HCT116 (cell line): ENCODE measurements around the gene ZNF213. TPM values are rescaled to one million over a fixed set of nuclear protein-coding genes. Genes with fewer than 3 reads are reported as not detected.

Experiments used
- ATAC-seq: fragments of 200-7000 bp; cut with Tn5 transposase; 2 replicates; pipeline ENCODE4 v1.9.1; 2020; ENCODE audit warnings: mild to moderate bottlenecking, moderate library complexity
- BruUV-seq: library from RNA; stranded (reverse); fragments of 400-500 nt; replicated peaks from 2 replicates; lab custom pipeline; 2021; lab: Mats Ljungman, UMichigan
- CTCF ChIA-PET: fragments of 300-600 bp; sonication (Branson Sonifier 250); formaldehyde crosslinking; loops from one replicate; lab custom pipeline; 2021; ENCODE audit warnings: antibody characterized with exemption; lab: Charles Lee
- POLR2A ChIA-PET: fragments of 300-600, 350-600 bp; sonication (Branson Sonifier 250); formaldehyde crosslinking; loops from one replicate; lab custom pipeline; 2021; ENCODE audit warnings: antibody characterized with exemption; lab: Charles Lee
- RAD21 ChIA-PET, 2 experiments: fragments of 300-600 bp; sonication (Branson Sonifier 250); formaldehyde crosslinking; loops; one replicate each; lab custom pipeline; 2023; ENCODE audit warnings: low total read pairs in 2 of 2; ENCODE audit not compliant: uncharacterized antibody in 2 of 2, unreplicated experiment in 2 of 2, low non-redundant PET in 1 of 2; lab: Charles Lee
- DNase-seq: peaks from one replicate; pipeline ENCODE4 v3.0.0-alpha.2; 2010; ENCODE audit warnings: low read depth, low spot score
- H2AFZ ChIP-seq: fragments of 200-600 bp; shearing (Covaris generic), sonication (generic); 2 replicates; pipeline ENCODE4 v1.6.1; 2017; ENCODE audit warnings: low read depth, mixed run types, mixed read lengths, antibody characterized with exemption, low read length; ENCODE audit not compliant: poor library complexity, severe bottlenecking
- H3K27ac ChIP-seq: 2 replicates; pipeline ENCODE4 v1.5.1; 2012; ENCODE audit warnings: low read depth, low read length
- H3K27me3 ChIP-seq: fragments of 200-600 bp; sonication (generic); 2 replicates; pipeline ENCODE4 v1.6.1; 2016; ENCODE audit warnings: mixed run types, low read length, mixed read lengths; ENCODE audit not compliant: insufficient read depth
- H3K36me3 ChIP-seq, 2 experiments: fragments of 200-500 bp in 1 of 2; fragments of 200-600 bp in 1 of 2; sonication (Bioruptor generic) in 1 of 2; sonication (generic) in 1 of 2; 2 replicates each; pipeline versions ENCODE4 v1.5.1 to v1.6.1; 2014 to 2016; ENCODE audit warnings: low read length in 2 of 2, inconsistent platforms in 1 of 2, mixed read lengths in 1 of 2, mixed run types in 1 of 2; ENCODE audit not compliant: insufficient read depth in 2 of 2, control insufficient read depth in 1 of 2
- H3K4me1 ChIP-seq, 2 experiments: fragments of 200-600 bp in 1 of 2; sonication (generic) in 1 of 2; 2 replicates each; pipeline versions ENCODE4 v1.5.1 to v1.6.1; 2012 to 2017; ENCODE audit warnings: low read length in 2 of 2, inconsistent platforms in 1 of 2, mild to moderate bottlenecking in 1 of 2, mixed read lengths in 1 of 2, mixed run types in 1 of 2, moderate library complexity in 1 of 2; ENCODE audit not compliant: insufficient read depth in 2 of 2, control insufficient read depth in 1 of 2
- H3K4me2 ChIP-seq: fragments of 200-600 bp; sonication (generic); 2 replicates; pipeline ENCODE4 v1.6.1; 2017; ENCODE audit warnings: mixed run types, low read length, mixed read lengths
- H3K4me3 ChIP-seq, 2 experiments: fragments of 200-600 bp in 1 of 2; sonication (generic) in 1 of 2; replicated peaks in 1 of 2; 2 replicates each; pipeline ENCODE4 v1.5.1; 2011 to 2016; ENCODE audit warnings: low read length in 2 of 2, control low read depth in 1 of 2, low read depth in 1 of 2, mild to moderate bottlenecking in 1 of 2, mixed read lengths in 1 of 2, mixed run types in 1 of 2
- H3K79me2 ChIP-seq: fragments of 200-600 bp; sonication (generic); 2 replicates; pipeline ENCODE4 v1.6.1; 2017; ENCODE audit warnings: mild to moderate bottlenecking, mixed run types, low read length, moderate library complexity, mixed read lengths; ENCODE audit not compliant: insufficient read depth
- H3K9ac ChIP-seq: fragments of 200-600 bp; sonication (generic); 2 replicates; pipeline ENCODE4 v1.6.1; 2016; ENCODE audit warnings: low read length, mixed read lengths
- H3K9me2 ChIP-seq: fragments of 200-600 bp; sonication (generic), shearing (Covaris generic); 2 replicates; pipeline ENCODE4 v1.6.1; 2017; ENCODE audit warnings: mixed run types, mild to moderate bottlenecking, moderate library complexity; ENCODE audit not compliant: insufficient read depth
- H3K9me3 ChIP-seq, 2 experiments: fragments of 200-500 bp in 1 of 2; fragments of 200-600 bp in 1 of 2; sonication (Bioruptor generic) in 1 of 2; sonication (generic) in 1 of 2; 2 replicates each; pipeline ENCODE4 v1.6.1; 2014 to 2017; ENCODE audit warnings: low read length in 2 of 2, mixed read lengths in 2 of 2, inconsistent platforms in 1 of 2, low read depth in 1 of 2, mild to moderate bottlenecking in 1 of 2, mixed run types in 1 of 2, moderate library complexity in 1 of 2; ENCODE audit not compliant: control insufficient read depth in 1 of 2, insufficient read depth in 1 of 2
- H4K20me1 ChIP-seq: fragments of 200-600 bp; sonication (generic), shearing (Covaris generic); 2 replicates; pipeline ENCODE4 v1.6.1; 2017; ENCODE audit warnings: mixed run types, mild to moderate bottlenecking, moderate library complexity; ENCODE audit not compliant: insufficient read depth
- CTCF ChIP-seq, 3 experiments: fragments of 200-600 bp in 1 of 3; sonication (generic) in 1 of 3; IDR thresholded peaks in 2 of 3; conservative IDR thresholded peaks in 1 of 3; 2 replicates each; pipeline ENCODE4 v1.5.1; 2012 to 2017; ENCODE audit warnings: low read depth in 2 of 3, low read length in 2 of 3, antibody characterized with exemption in 1 of 3, borderline replicate concordance in 1 of 3, control low read depth in 1 of 3, mild to moderate bottlenecking in 1 of 3, mixed read lengths in 1 of 3, mixed run types in 1 of 3, moderate library complexity in 1 of 3; ENCODE audit not compliant: insufficient read depth in 1 of 3
- EGR1 ChIP-seq: IDR thresholded peaks from 2 replicates; pipeline ENCODE4 v1.6.1; 2012; ENCODE audit warnings: low read depth
- EZH2 ChIP-seq: fragments of 200-600 bp; sonication (generic); IDR thresholded peaks from 2 replicates; pipeline ENCODE4 v1.6.1; 2017; ENCODE audit warnings: antibody characterized with exemption, mixed run types
- EZH2phosphoT487 ChIP-seq: fragments of 200-600 bp; IDR thresholded peaks from 2 replicates; pipeline ENCODE4 v1.6.1; 2018; ENCODE audit warnings: antibody characterized with exemption, borderline replicate concordance
- FOSL1 ChIP-seq: IDR thresholded peaks from 2 replicates; pipeline ENCODE4 v1.6.1; 2012; ENCODE audit warnings: low read depth
- POLR2AphosphoS5 ChIP-seq: IDR thresholded peaks from 2 replicates; pipeline ENCODE4 v1.6.1; 2011; ENCODE audit warnings: mild to moderate bottlenecking, low read depth, low read length, moderate library complexity
- SIN3A ChIP-seq: IDR thresholded peaks from 2 replicates; pipeline ENCODE4 v1.6.1; 2012; ENCODE audit warnings: low read depth
- SP1 ChIP-seq: IDR thresholded peaks from 2 replicates; pipeline ENCODE4 v1.6.1; 2012; ENCODE audit warnings: low read depth
- SRF ChIP-seq: IDR thresholded peaks from 2 replicates; pipeline ENCODE4 v1.6.1; 2012; ENCODE audit warnings: low read depth
- TCF7L2 ChIP-seq: IDR thresholded peaks from 2 replicates; pipeline ENCODE4 v1.7.0; 2011; ENCODE audit warnings: borderline replicate concordance, inconsistent platforms; ENCODE audit not compliant: insufficient read depth, insufficient read length; ENCODE audit errors: extremely low read depth
- ZBTB33 ChIP-seq: IDR thresholded peaks from 2 replicates; pipeline ENCODE4 v1.6.1; 2011; ENCODE audit warnings: mild to moderate bottlenecking, low read length, moderate library complexity; ENCODE audit not compliant: insufficient replicate concordance; ENCODE audit errors: extremely low read depth
- ZFX ChIP-seq: fragments of 450-650 bp; IDR thresholded peaks from 2 replicates; pipeline ENCODE4 v1.6.1; 2017
- ZNF274 ChIP-seq: fragments of 200-500 bp; sonication (Bioruptor generic); IDR thresholded peaks from 2 replicates; pipeline ENCODE4 v1.6.1; 2014; ENCODE audit warnings: mild to moderate bottlenecking, low read depth, low read length, inconsistent platforms
- intact Hi-C: fragments of 100-400 bp; cut with micrococcal nuclease; formaldehyde crosslinking; loops from 2 replicates; pipeline ENCODE4 v1.10.0; 2022
- total RNA-seq: library from RNA; stranded (reverse); gene quantifications from one replicate; pipeline ENCODE4 v1.2.1, GENCODE V29; 2021; ENCODE audit not compliant: unreplicated experiment

The ZNF213 gene
- total RNA-seq, 1 experiment from 2014 or later, result 11.0 TPM

- intact Hi-C loops, result no loop called here
- H3K27me3 ChIP-seq, result no peaks in the 10 kb centered on the region
- no peaks in the 10 kb centered on the region for H3K79me2 ChIP-seq
- ATAC-seq (no peak), DNase-seq (no peak)
- no peak overlapping the region for H2AFZ ChIP-seq
- H3K9ac ChIP-seq, result no peak overlapping the region
- peaks cover 6 to 9% of the 10 kb centered on the region in 2 experiments; a peak in 3 of 4 replicates for H3K4me1 ChIP-seq
- H3K4me2 ChIP-seq, result no peak overlapping the region
- peaks cover 5 to 9% of the 10 kb centered on the region in 2 experiments; a peak in 3 of 4 replicates for H3K36me3 ChIP-seq
- no peaks in the 10 kb centered on the region for H3K9me3 ChIP-seq
- no peak for TF ChIP-seq ZFX
- no peak for TF ChIP-seq SP1
- no peak for TF ChIP-seq ZBTB33
- no peak for TF ChIP-seq SIN3A
- no peak for TF ChIP-seq CTCF (IDR thresholded peaks at IDR 0.05 in 2 of 3, conservative IDR thresholded peaks at IDR 0.05 in 1 of 3; ENCODE audit: borderline replicate concordance in 1 of 3, insufficient read depth in 1 of 3, low read depth in 2 of 3, low read length in 2 of 3)
- no peak for TF ChIP-seq EZH2phosphoT487
- TF ChIP-seq EZH2, result no peak
- TF ChIP-seq ZNF274, result no peak
- TF ChIP-seq TCF7L2, result no peak
- no peak for TF ChIP-seq SRF
- no peak for TF ChIP-seq POLR2AphosphoS5
- no peak for TF ChIP-seq FOSL1
- TF ChIP-seq EGR1, result no peak
- ChIA-PET CTCF (no interaction called here), POLR2A (no interaction called here), RAD21 (no interaction called here)
- H3K9me2 ChIP-seq, result no peaks in the 10 kb centered on the region
- no peak overlapping the region for H3K4me3 ChIP-seq
- H3K27ac ChIP-seq, result no peak overlapping the region
- H4K20me1 ChIP-seq, result no peaks in the 10 kb centered on the region
- BruUV-seq, result no TSS peak
Measured at GRCh38 chr16:3118846-3119245, 16.0 kb upstream of the ZNF213 start.
